HepG2 (cell line): ENCODE data around the gene TMC4. TPM values are rescaled to one million over a fixed set of nuclear protein-coding genes. Genes with fewer than 3 reads are reported as not detected.

Experiments
- BORCS8-MEF2B ChIP-seq: sonication (generic); formaldehyde crosslinking; IDR thresholded peaks from 2 replicates; pipeline ENCODE4 v1.8.0; 2022; ENCODE audit warnings: mild to moderate bottlenecking, missing genetic modification reagents
- DDIT3 ChIP-seq: sonication (generic); formaldehyde crosslinking; IDR thresholded peaks from 2 replicates; pipeline ENCODE4 v1.4.0; 2020; ENCODE audit warnings: mild to moderate bottlenecking, missing genetic modification reagents
- FOXC1 ChIP-seq: sonication (generic); formaldehyde crosslinking; IDR thresholded peaks from 2 replicates; pipeline ENCODE4 v1.8.0; 2022; ENCODE audit warnings: mild to moderate bottlenecking, missing genetic modification reagents, borderline replicate concordance
- GABPB1 ChIP-seq: IDR thresholded peaks from 2 replicates; pipeline ENCODE4 v1.6.1; 2016; ENCODE audit warnings: mild to moderate bottlenecking, missing genetic modification reagents, moderate library complexity, missing compliant biosample characterization
- KMT2B ChIP-seq: IDR thresholded peaks from 2 replicates; pipeline ENCODE4 v1.6.1; 2016; ENCODE audit warnings: missing genetic modification reagents, missing compliant biosample characterization
- NRL ChIP-seq: sonication (generic); formaldehyde crosslinking; IDR thresholded peaks from 2 replicates; pipeline ENCODE4 v1.5.0; 2020; ENCODE audit warnings: missing genetic modification reagents, mild to moderate bottlenecking, moderate library complexity, borderline replicate concordance
- PHF8 ChIP-seq: sonication (generic); formaldehyde crosslinking; IDR thresholded peaks from 2 replicates; pipeline ENCODE4 v1.5.0; 2020; ENCODE audit warnings: missing genetic modification reagents
- RFXAP ChIP-seq: sonication (generic); formaldehyde crosslinking; IDR thresholded peaks from 2 replicates; pipeline ENCODE4 v1.4.0; 2020; ENCODE audit warnings: missing genetic modification reagents, borderline replicate concordance
- SCMH1 ChIP-seq: sonication (generic); formaldehyde crosslinking; IDR thresholded peaks from 2 replicates; pipeline ENCODE4 v1.9.0; 2021; ENCODE audit warnings: missing genetic modification reagents, mild to moderate bottlenecking, borderline replicate concordance
- SRSF1 ChIP-seq: fragments of 200-400 bp; formaldehyde crosslinking; optimal IDR thresholded peaks from 2 replicates; pipeline ENCODE3; 2017; ENCODE audit warnings: mild to moderate bottlenecking, low read depth, low read length, moderate library complexity
- THAP7 ChIP-seq: sonication (generic); formaldehyde crosslinking; IDR thresholded peaks from 2 replicates; pipeline ENCODE4 v1.8.1; 2023; ENCODE audit warnings: mild to moderate bottlenecking, missing genetic modification reagents
- YEATS4 ChIP-seq: sonication (generic); formaldehyde crosslinking; IDR thresholded peaks from 2 replicates; pipeline ENCODE4 v1.4.0; 2020; ENCODE audit warnings: missing genetic modification reagents, borderline replicate concordance
- ZMYM4 ChIP-seq: sonication (generic); formaldehyde crosslinking; IDR thresholded peaks from 2 replicates; pipeline ENCODE4 v1.8.1; 2023; ENCODE audit warnings: mild to moderate bottlenecking, missing genetic modification reagents
- ZNF205 ChIP-seq: IDR thresholded peaks from 2 replicates; pipeline ENCODE4 v1.6.1; 2018; ENCODE audit warnings: missing biosample characterization, missing genetic modification reagents
- ZNF550 ChIP-seq: sonication (generic); formaldehyde crosslinking; IDR thresholded peaks from 2 replicates; pipeline ENCODE4 v1.4.0; 2020; ENCODE audit warnings: mild to moderate bottlenecking, missing genetic modification reagents, borderline replicate concordance
- ZNF710 ChIP-seq: sonication (generic); formaldehyde crosslinking; IDR thresholded peaks from 2 replicates; pipeline ENCODE4 v1.5.0; 2020; ENCODE audit warnings: mild to moderate bottlenecking, missing genetic modification reagents, borderline replicate concordance
- ZNF740 ChIP-seq: sonication (generic); formaldehyde crosslinking; IDR thresholded peaks from 2 replicates; pipeline ENCODE4 v1.4.0; 2020; ENCODE audit warnings: missing genetic modification reagents
- polyA plus RNA-seq, 8 experiments: library from polyadenylated mRNA; depleted of rRNA in 3 of 8; stranded (reverse) in 7 of 8; unstranded in 1 of 8; fragments of >200 nt; fragmentation: Illumina TruSeq in 4 of 8; extraction: Trizol in 4 of 8; gene quantifications; 2 replicates each; pipeline versions ENCODE4 v1.2.1 to v1.2.3, GENCODE V29; 2011 to 2016; ENCODE audit warnings: low read depth in 4 of 8, missing spikeins in 1 of 8, mixed read lengths in 1 of 8; ENCODE audit not compliant: insufficient read depth in 1 of 8
- total RNA-seq, 5 experiments: library from RNA; depleted of rRNA; stranded (reverse); fragments of >200 nt; fragmentation: Illumina TruSeq; extraction: Trizol; gene quantifications; 2 replicates each; pipeline ENCODE4 v1.2.3, GENCODE V29; 2016; ENCODE audit warnings: low read depth in 1 of 5
- TF ChIP-seq, protein P1 (sequence below), 2 experiments: sonication (generic) in 1 of 2; formaldehyde crosslinking in 1 of 2; IDR thresholded peaks; 2 replicates each; pipeline versions ENCODE4 v1.6.1 to v1.9.0; 2014 to 2022; ENCODE audit warnings: antibody characterized with exemption in 1 of 2, borderline replicate concordance in 1 of 2, inconsistent platforms in 1 of 2, low read depth in 1 of 2, missing genetic modification reagents in 1 of 2

The TMC4 gene
- total and polyA plus RNA-seq, 2 of the 13 experiments (the other 11 are each of a cell fraction or from before 2014, with no cell fraction given) = 0.13 to 0.24 TPM

GRCh38 chr19:54137699-54138488, 35.1 kb downstream of the TMC4 start, which contains the start of gene CNOT3 (continued):
- no peak for TF ChIP-seq THAP7 (CRISPR knock-in tag)
- 0 out of 2 replicates have a peak, but pooled peaks have one; percentile 59 for TF ChIP-seq NRL (CRISPR knock-in tag)
- TF ChIP-seq GABPB1 (CRISPR knock-in tag) = peak; percentile 58; the same call in 1 of the 2 replicates
- TF ChIP-seq KMT2B (CRISPR knock-in tag) = peak; percentile 36; the same call in 1 of the 2 replicates
- TF ChIP-seq YEATS4 (CRISPR knock-in tag) = peak; percentile 65
- TF ChIP-seq DDIT3 = no peak
- peak; percentile 83 for TF ChIP-seq PHF8
- 0 out of 2 replicates have a peak, but pooled peaks have one; percentile 17 for TF ChIP-seq ZNF710
- peak; percentile 44 for TF ChIP-seq SRSF1
- 0 out of 2 replicates have a peak, but pooled peaks have one; percentile 25 for TF ChIP-seq ZNF740 (CRISPR knock-in tag)
- peak; percentile 44; the same call in 1 of the 2 replicates for TF ChIP-seq FOXC1 (CRISPR knock-in tag)
- TF ChIP-seq, protein P1, sequence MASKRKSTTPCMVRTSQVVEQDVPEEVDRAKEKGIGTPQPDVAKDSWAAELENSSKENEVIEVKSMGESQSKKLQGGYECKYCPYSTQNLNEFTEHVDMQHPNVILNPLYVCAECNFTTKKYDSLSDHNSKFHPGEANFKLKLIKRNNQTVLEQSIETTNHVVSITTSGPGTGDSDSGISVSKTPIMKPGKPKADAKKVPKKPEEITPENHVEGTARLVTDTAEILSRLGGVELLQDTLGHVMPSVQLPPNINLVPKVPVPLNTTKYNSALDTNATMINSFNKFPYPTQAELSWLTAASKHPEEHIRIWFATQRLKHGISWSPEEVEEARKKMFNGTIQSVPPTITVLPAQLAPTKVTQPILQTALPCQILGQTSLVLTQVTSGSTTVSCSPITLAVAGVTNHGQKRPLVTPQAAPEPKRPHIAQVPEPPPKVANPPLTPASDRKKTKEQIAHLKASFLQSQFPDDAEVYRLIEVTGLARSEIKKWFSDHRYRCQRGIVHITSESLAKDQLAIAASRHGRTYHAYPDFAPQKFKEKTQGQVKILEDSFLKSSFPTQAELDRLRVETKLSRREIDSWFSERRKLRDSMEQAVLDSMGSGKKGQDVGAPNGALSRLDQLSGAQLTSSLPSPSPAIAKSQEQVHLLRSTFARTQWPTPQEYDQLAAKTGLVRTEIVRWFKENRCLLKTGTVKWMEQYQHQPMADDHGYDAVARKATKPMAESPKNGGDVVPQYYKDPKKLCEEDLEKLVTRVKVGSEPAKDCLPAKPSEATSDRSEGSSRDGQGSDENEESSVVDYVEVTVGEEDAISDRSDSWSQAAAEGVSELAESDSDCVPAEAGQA (IDR thresholded peaks at IDR 0.05; ENCODE audit: low read depth) = 0 out of 2 replicates have a peak, but pooled peaks have one; percentile 33
- TF ChIP-seq, protein P1 (CRISPR knock-in tag; IDR thresholded peaks at IDR 0.05; ENCODE audit: borderline replicate concordance) = no peak
- no peak for TF ChIP-seq SCMH1
- TF ChIP-seq ZNF550 (CRISPR knock-in tag) = no peak
- peak; percentile 57; the same call in 1 of the 2 replicates for TF ChIP-seq RFXAP
- peak; percentile 65 for TF ChIP-seq BORCS8-MEF2B (CRISPR knock-in tag)
- TF ChIP-seq ZMYM4 (CRISPR knock-in tag) = no peak
- TF ChIP-seq ZNF205 (CRISPR knock-in tag) = peak; percentile 13; the same call in 1 of the 2 replicates
